Fibroblast of mammary gland (primary cell): Measurements from ENCODE around the gene USP34.

ENCODE experiments used
- DNase-seq: peaks from one replicate; pipeline ENCODE4 v3.0.0-alpha.2; 2010; ENCODE audit warnings: low read depth
- H3K4me3 ChIP-seq: 2 replicates; pipeline ENCODE4 v1.5.1; 2011; ENCODE audit warnings: low read depth, mild to moderate bottlenecking, low read length, moderate library complexity; ENCODE audit not compliant: control insufficient read depth
- TF ChIP-seq, protein P1 (sequence below): conservative IDR thresholded peaks from 2 replicates; pipeline ENCODE4 v1.5.1; 2011; ENCODE audit warnings: low read depth, low read length, inconsistent platforms; ENCODE audit not compliant: control insufficient read depth, insufficient read depth

The USP34 gene

GRCh38 chr2:61277756-61278155 is 193.1 kb downstream of the USP34 start:
- TF ChIP-seq, protein P1, sequence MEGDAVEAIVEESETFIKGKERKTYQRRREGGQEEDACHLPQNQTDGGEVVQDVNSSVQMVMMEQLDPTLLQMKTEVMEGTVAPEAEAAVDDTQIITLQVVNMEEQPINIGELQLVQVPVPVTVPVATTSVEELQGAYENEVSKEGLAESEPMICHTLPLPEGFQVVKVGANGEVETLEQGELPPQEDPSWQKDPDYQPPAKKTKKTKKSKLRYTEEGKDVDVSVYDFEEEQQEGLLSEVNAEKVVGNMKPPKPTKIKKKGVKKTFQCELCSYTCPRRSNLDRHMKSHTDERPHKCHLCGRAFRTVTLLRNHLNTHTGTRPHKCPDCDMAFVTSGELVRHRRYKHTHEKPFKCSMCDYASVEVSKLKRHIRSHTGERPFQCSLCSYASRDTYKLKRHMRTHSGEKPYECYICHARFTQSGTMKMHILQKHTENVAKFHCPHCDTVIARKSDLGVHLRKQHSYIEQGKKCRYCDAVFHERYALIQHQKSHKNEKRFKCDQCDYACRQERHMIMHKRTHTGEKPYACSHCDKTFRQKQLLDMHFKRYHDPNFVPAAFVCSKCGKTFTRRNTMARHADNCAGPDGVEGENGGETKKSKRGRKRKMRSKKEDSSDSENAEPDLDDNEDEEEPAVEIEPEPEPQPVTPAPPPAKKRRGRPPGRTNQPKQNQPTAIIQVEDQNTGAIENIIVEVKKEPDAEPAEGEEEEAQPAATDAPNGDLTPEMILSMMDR = no peak
- DNase-seq = no peak
- no peak overlapping the region for H3K4me3 ChIP-seq

GRCh38 chr2:61275575-61276184 is 195.2 kb downstream of the USP34 start:
- TF ChIP-seq, protein P1 = no peak
- DNase-seq = no peak

GRCh38 chr2:61272421-61273070 is 198.3 kb downstream of the USP34 start:
- TF ChIP-seq, protein P1 = no peak
- peak; percentile 23 for DNase-seq
- no peak overlapping the region for H3K4me3 ChIP-seq

More at GRCh38 chr2:61275575-61276184, 195.2 kb downstream of the USP34 start:
- H3K4me3 ChIP-seq = no peak overlapping the region

DNA sequence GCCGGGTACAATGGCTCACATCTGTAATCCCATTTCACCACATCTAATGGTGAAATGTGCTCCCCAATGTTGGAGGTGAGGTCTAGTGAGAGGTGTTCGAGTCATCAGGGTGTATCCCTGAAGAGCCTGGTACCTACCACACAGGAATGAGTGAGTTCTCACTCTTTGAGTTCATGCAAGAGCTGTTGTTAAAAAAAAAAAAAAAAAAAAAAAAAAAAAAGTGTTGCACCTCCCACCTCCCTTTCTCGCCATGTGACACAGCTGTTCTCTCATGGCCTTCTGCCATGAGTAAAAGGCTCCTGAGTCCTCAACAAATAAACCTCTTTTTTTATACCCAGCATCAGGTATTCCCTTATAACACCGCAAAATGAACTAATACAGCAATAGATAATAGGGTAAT is 202.6 kb downstream of the USP34 start:
- TF ChIP-seq, protein P1 = no peak
- no peak overlapping the region for H3K4me3 ChIP-seq
- peak; percentile 5 for DNase-seq

- TF ChIP-seq, protein P1 = no peak
- no peak overlapping the region for H3K4me3 ChIP-seq
- DNase-seq = no peak
These were observed 204.0 kb downstream of the USP34 start for GRCh38 chr2:61266632-61267505.

DNA sequence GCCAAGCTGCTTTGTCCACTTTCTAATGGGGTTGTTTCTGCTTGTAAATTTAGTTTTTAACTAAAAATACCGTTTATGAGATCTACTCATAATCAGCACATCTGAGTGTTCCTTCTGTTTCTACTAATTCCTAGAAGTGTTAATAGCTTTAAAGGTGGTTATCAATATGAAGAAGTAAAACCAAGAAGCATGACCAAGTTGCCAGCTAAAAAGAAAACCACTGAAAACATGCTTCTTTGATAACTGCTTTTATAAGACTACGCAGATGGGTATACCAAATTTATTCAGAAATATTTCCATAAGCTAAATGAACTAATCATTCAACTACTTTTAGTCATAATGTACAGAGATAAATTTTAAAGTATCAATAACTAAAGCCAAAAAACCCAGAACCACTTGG is 207.1 kb downstream of the USP34 start:
- H3K4me3 ChIP-seq = no peak overlapping the region
- TF ChIP-seq, protein P1 = no peak
- DNase-seq = no peak
